GM13976 (cell line): ENCODE results near the gene DOCK4.
"Not testable (repeated sequence)": the region's sequence is repeated elsewhere in the genome, so short reads cannot be mapped to it uniquely, and the experiment has no call there.

Experiments
- DNase-seq: peaks from one replicate; pipeline ENCODE4 v3.0.0; 2012; ENCODE audit warnings: low spot score
- in situ Hi-C: fragments of 300-500 bp; cut with MboI; formaldehyde crosslinking; loops from one replicate; pipeline ENCODE4 v1.12.0; 2022; ENCODE audit warnings: low sequenced_read_pairs, mixed read lengths, inconsistent platforms; ENCODE audit not compliant: unreplicated experiment
- TF ChIP-seq, protein P1 (sequence below): IDR thresholded peaks from 2 replicates; pipeline ENCODE4 v1.5.1; 2012; ENCODE audit warnings: borderline replicate concordance, mild to moderate bottlenecking; ENCODE audit not compliant: insufficient read depth; ENCODE audit errors: extremely low read depth, missing control alignments, control extremely low read depth

Gene DOCK4

DNA sequence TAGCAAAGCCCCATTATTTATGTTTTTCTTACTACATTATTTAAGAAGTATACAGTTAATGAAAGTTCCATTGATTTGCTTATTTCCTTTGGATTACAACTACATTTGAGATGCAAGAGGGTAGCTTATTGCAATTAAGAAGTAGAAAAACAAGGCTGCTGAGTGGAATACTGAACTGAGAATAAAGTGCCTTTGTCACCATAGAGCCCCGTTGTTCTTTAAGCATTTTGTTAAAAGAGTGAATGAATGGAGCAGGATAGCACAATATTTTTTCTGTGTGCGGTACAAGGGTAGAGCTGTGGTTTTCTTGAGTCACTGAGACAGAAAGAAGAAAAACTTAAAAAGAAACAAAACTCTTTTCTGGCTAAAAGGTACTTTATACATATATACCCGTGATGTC, 45.9 kb upstream of the DOCK4 start:
- TF ChIP-seq, protein P1, sequence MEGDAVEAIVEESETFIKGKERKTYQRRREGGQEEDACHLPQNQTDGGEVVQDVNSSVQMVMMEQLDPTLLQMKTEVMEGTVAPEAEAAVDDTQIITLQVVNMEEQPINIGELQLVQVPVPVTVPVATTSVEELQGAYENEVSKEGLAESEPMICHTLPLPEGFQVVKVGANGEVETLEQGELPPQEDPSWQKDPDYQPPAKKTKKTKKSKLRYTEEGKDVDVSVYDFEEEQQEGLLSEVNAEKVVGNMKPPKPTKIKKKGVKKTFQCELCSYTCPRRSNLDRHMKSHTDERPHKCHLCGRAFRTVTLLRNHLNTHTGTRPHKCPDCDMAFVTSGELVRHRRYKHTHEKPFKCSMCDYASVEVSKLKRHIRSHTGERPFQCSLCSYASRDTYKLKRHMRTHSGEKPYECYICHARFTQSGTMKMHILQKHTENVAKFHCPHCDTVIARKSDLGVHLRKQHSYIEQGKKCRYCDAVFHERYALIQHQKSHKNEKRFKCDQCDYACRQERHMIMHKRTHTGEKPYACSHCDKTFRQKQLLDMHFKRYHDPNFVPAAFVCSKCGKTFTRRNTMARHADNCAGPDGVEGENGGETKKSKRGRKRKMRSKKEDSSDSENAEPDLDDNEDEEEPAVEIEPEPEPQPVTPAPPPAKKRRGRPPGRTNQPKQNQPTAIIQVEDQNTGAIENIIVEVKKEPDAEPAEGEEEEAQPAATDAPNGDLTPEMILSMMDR: no peak
- in situ Hi-C loops: no loop called here
- DNase-seq: no peak

DNA sequence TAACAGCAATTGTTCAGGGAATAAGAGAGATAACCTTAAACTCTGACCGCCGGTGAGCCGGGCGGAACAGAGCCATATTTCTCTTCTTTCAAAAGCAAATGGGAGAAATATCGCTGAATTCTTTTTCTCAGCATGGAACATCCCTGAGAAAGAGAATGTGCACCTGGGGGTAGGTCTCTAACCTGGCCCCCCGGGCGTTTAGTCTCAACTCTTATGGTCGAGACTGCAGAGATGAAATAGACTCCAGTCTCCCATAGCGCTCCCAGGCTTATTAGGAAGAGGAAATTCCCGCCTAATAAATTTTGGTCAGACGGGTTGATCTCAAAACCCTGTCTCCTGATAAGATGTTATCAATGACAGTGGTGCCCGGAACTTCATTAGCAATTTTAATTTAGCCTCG, 43.8 kb upstream of the DOCK4 start:
- in situ Hi-C loops: not testable (repeated sequence)

DNA sequence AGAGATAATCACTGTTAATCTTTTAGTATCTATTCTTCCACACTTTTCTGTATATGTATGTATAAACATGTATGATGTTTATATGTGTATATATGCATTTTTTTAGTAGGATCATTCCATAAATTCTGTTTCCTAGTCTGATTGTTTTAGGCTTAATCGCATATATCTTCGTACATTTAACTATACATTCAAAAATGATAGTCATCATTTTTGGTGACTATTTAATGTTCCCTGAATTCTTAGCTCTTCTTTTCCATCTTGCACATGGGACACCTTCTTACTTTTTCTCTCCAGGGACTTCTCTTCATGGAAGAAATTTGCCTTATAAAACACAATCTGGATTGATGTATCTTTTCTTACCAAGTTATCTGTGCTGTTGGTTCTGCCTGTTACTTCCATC, 42.4 kb upstream of the DOCK4 start:
- DNase-seq: no peak
- TF ChIP-seq, protein P1: no peak
- in situ Hi-C loops: no loop called here

More for the DNA sequence above, 43.8 kb upstream of the DOCK4 start:
- DNase-seq: not testable (repeated sequence)

DNA sequence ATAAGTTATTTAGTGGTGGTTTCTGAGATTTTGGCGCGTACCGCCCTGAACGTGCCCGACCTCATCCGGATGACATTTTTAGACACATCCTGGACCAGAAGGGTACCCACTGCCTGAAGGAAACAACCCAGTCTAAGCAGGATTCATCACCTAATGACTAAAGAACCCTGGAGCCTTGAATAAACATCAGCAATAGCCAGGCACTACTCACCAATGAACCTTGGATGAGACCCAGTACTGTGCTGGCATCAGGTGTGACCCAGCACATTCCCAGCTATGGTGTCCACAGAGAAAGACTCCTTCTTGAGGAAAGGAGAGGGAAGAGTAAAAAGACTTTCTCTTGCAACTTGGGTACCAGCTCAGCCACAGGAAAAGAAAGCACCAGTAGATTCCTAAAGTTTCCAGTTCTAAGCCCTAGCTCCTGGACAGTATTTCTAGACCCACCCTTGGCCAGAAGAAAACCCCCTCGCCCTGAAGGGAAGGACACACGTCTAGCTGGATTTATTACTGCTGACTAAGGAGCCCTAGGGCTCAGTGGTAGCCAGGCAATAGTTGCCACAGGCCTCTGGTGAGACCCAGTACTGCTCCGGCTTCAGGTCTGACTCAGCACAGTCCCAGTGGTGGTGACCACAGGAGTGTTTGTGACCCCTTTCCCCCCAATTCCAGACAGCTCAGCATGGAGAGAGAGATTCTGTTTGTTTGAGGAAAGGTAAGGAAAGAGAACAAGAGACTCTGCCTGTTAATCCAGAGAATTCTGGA, 32.8 kb upstream of the DOCK4 start:
- TF ChIP-seq, protein P1: no peak

DNA sequence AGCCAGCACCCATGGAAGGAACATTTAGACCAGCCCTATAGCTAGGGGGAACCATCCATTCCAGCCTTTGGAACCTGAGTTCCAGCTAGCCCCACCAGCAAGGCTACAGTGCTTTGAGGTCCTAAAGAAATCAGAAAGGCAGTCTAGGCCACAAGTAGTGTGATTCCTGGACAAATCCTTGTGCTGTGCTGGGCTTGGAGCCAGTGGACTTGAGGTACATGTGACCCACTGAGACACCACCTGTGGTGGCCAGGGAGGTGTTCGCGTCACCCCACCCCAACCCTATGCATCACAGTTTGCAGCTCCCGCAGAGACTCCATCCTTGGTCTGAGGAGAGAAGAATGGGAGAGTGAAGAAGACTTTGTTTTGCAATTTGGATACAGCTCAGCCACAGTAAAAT, 32.1 kb upstream of the DOCK4 start:
- DNase-seq: no peak
- TF ChIP-seq, protein P1: no peak
- in situ Hi-C loops: no loop called here

More for the DNA sequence above, 32.8 kb upstream of the DOCK4 start:
- DNase-seq: no peak
- in situ Hi-C loops: no loop called here

DNA sequence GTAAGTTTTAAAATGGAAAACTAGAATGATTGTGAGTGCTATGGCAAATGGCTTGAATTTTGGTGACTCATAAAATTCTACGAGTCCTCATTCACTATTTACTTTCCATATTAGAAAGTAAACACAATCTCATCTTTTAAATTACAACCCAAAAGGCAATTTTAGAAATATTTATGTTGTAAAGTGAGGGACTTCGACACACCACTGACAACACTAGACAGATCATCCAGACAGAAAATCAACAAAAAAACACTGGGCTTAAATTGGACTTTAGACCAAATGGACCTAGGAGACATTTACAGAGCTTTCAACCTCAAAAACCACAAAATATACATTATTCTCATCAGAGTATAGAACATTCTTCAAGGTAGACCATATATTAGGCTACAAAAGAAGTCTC, 30.4 kb upstream of the DOCK4 start:
- no peak for DNase-seq
- in situ Hi-C loops: no loop called here
- TF ChIP-seq, protein P1: no peak

DNA sequence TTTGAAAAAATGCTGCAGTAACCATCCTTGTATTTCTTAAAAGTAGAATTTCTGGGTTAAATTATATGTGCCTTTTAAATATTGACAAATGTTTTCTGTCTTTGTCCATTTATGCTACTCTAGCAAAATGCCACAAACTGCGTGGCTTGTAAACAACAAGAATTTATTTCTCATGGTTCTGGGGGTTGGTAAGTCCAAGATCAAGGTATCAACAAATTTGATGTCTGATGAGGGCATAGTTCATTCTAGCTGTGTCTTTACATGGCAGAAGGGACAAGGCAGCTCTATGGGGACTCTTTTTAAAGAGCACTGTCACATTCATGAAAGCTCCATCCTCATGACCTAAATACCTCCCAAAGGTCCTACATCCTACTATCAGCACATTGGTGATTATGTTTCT, 27.9 kb upstream of the DOCK4 start:
- DNase-seq: no peak
- TF ChIP-seq, protein P1: no peak
- in situ Hi-C loops: no loop called here
